ENCODE data around the gene SLC19A1. TPM values are rescaled to one million over a fixed set of nuclear protein-coding genes. Genes with fewer than 3 reads are reported as not detected.

The SLC19A1 gene
- total RNA-seq, 5 donors from 2014 or later (not counting 1 experiment from before 2014, with no cell fraction given): 10.4 to 19.2 (median 16.4) TPM

DNA sequence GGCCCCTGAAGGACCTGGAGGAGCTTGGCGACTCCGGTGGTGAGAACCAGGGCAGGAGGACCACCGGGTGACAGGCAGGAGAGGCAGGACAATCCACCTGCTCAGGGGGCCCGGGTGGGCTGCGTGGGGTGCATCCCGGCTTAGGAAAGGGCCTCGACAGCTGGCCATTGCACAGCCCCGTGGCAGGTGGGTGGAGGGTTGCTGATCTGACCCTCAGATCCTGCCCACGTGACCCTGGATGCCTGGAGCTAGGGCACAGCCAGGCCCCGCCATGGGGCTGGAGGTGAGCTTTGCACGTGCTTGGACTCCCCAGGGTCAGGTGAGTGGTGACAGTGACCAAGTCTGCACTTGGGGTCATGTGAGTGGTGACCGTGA lies 35.5 kb upstream of the SLC19A1 start:
- CTCF ChIA-PET: no interaction called here
- DNase-seq (no peak), ATAC-seq (replicated peaks in 1 of 4) (no peak)
- H3K4me3 ChIP-seq (ENCODE audit: control insufficient read depth in 1 of 2, extremely low read depth in 1 of 2, low read length in 1 of 2): no peak overlapping the region
- H3K4me1 ChIP-seq (ENCODE audit: control insufficient read depth in 1 of 2, extremely low read depth in 1 of 2, insufficient read depth in 2 of 2, low read length in 2 of 2): no peaks in the 10 kb centered on the region
- peaks cover 0 to 42% of the 10 kb centered on the region in 2 experiments for H3K27me3 ChIP-seq (replicated peaks in 1 of 2; ENCODE audit: control insufficient read depth in 2 of 2, extremely low read depth in 1 of 2, insufficient read depth in 2 of 2, low read length in 1 of 2)
- no peak overlapping the region for H3K27ac Mint-ChIP-seq
- H3K36me3 ChIP-seq (ENCODE audit: control insufficient read depth in 2 of 2, extremely low read depth in 1 of 2, insufficient read depth in 1 of 2, low read length in 1 of 2): no peaks in the 10 kb centered on the region
- H3K27me3 Mint-ChIP-seq: peaks cover 0 to 5% of the 10 kb centered on the region in 2 donors
- H3K9me3 Mint-ChIP-seq: peaks cover 0 to under 1% (median 0%) of the 10 kb centered on the region in 3 donors
- no peaks in the 10 kb centered on the region for H3K9me3 ChIP-seq
- no peaks in the 10 kb centered on the region for H3K36me3 Mint-ChIP-seq
- WGBS (ENCODE audit: insufficient coverage): 90% methylated on average over 10 of the region's 12 CpGs
- H3K4me1 Mint-ChIP-seq: no peaks in the 10 kb centered on the region
- POLR2A ChIA-PET: no interaction called here
- H3K4me3 Mint-ChIP-seq: no peak overlapping the region
- H3K27ac ChIP-seq (ENCODE audit: low read length): no peak overlapping the region

DNA sequence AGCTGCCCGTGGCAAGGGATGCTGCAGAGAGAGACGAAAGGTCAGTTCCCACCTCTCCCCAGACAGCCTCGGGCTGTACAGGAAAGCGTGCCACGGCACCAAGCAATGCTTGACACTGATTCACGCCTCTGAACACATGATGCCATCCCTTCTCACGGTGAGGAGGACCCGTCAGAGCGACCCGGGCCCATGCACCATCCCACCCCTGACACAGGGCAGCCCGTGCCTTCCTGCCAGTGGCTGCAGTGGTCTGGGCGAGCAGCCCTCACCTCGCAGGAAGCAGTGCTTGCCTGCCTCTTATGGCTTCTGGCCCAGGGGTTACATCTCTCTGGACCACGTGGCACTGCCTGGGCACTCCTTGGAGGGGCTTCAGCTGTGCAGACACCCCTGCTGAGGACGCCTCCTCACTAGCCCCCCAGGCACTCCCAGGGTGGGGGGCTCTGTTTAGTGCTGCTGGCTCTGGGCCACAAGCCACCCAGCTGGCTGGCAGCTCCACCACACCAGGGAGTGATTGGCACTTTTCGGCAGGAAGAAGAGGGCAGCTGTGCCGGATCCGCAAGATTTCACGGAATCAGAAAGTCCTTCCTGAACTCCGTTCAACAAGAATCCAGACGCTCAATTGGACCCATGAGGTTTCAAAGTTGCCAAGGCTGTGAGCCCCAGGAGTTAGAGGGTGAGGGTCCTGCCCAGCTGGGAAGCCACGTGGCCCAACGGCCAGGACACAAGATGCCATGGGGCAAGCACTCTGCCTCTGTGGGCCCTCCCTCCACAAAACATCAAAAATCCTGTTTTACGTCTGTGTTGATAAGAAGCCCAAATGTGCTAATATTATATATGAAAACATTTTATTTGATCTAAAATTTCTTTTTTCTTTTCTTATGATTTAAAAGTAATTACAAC lies 34.8 kb upstream of the SLC19A1 start:
- DNase-seq: no peak
- Histone ChIP-seq H3K27me3 (replicated peaks in 1 of 2; ENCODE audit: control insufficient read depth in 2 of 2, extremely low read depth in 1 of 2, insufficient read depth in 2 of 2, low read length in 1 of 2) (peaks cover 0 to 41% of the 10 kb centered on the region in 2 experiments), H3K36me3 (ENCODE audit: control insufficient read depth in 2 of 2, extremely low read depth in 1 of 2, insufficient read depth in 1 of 2, low read length in 1 of 2) (no peaks in the 10 kb centered on the region), H3K4me1 (ENCODE audit: control insufficient read depth in 1 of 2, extremely low read depth in 1 of 2, insufficient read depth in 2 of 2, low read length in 2 of 2) (no peaks in the 10 kb centered on the region), H3K4me3 (ENCODE audit: control insufficient read depth in 1 of 2, extremely low read depth in 1 of 2, low read length in 1 of 2) (no peak overlapping the region), H3K9me3 (no peaks in the 10 kb centered on the region), H3K27ac (ENCODE audit: low read length) (no peak overlapping the region)
- Mint-ChIP-seq H3K36me3 (no peaks in the 10 kb centered on the region), H3K27me3 (peaks cover 0 to 5% of the 10 kb centered on the region in 2 donors), H3K4me1 (no peaks in the 10 kb centered on the region), H3K27ac (no peak overlapping the region), H3K4me3 (no peak overlapping the region), H3K9me3 (no peaks in the 10 kb centered on the region)
- 80% methylated on average over 20 of the region's 24 CpGs for WGBS (ENCODE audit: insufficient coverage)
- ATAC-seq (replicated peaks in 1 of 4): no peak
- CTCF ChIA-PET: no interaction called here
- POLR2A ChIA-PET: no interaction called here

DNA sequence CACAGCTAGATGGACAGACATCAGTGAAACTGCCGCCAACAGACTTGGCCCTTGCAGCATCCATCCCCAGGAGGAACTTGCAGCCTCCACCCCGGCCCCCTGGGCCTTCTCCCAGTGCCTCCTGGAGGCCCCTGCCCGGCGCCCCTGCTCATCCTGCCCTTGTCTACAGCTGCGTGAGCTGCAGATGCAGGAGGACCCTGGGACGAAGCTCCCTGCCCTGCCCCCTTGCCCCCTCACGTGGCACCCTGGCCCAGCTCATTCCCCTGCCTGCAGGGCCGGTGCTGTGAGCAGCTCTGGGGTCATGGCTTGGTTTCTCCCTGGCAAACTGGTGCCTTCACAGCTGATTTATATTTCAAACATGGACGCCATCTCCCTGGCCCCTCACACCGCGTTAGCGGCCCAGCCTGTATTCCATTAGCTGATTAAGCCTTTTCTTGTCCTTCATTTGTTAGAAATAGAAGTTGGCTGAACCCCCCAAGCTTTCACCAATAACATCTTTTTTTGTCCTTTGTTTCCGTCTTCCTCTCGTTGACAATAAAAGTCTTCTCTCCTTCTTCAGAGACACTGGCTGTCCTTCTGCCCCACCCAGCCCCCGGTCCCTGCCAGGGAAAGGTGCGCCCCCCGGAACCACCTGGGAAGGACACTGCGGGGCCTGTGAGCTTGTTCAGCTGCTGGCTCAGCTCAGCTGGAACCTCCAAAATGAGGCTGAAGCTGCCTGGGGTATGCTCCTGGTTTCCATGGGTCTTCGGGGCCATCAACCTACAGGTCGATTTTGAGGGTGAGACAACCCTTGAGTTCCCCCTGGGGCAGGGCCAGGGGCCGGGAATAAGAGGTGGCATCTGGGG lies 34.0 kb upstream of the SLC19A1 start:
- 85% methylated on average over 16 of the region's 21 CpGs for WGBS (ENCODE audit: insufficient coverage)
- CTCF ChIA-PET: no interaction called here
- Mint-ChIP-seq H3K27me3 (peaks cover 0 to 3% of the 10 kb centered on the region in 2 donors), H3K36me3 (no peaks in the 10 kb centered on the region), H3K27ac (no peak overlapping the region), H3K9me3 (no peaks in the 10 kb centered on the region), H3K4me1 (no peaks in the 10 kb centered on the region), H3K4me3 (no peak overlapping the region)
- Histone ChIP-seq H3K4me3 (ENCODE audit: control insufficient read depth in 1 of 2, extremely low read depth in 1 of 2, low read length in 1 of 2) (no peak overlapping the region), H3K36me3 (ENCODE audit: control insufficient read depth in 2 of 2, extremely low read depth in 1 of 2, insufficient read depth in 1 of 2, low read length in 1 of 2) (no peaks in the 10 kb centered on the region), H3K9me3 (no peaks in the 10 kb centered on the region), H3K4me1 (ENCODE audit: control insufficient read depth in 1 of 2, extremely low read depth in 1 of 2, insufficient read depth in 2 of 2, low read length in 2 of 2) (no peaks in the 10 kb centered on the region), H3K27me3 (replicated peaks in 1 of 2; ENCODE audit: control insufficient read depth in 2 of 2, extremely low read depth in 1 of 2, insufficient read depth in 2 of 2, low read length in 1 of 2) (peaks cover 0 to 36% of the 10 kb centered on the region in 2 experiments), H3K27ac (ENCODE audit: low read length) (no peak overlapping the region)
- ATAC-seq (replicated peaks in 1 of 4) (no peak), DNase-seq (no peak)
- POLR2A ChIA-PET: no interaction called here

DNA sequence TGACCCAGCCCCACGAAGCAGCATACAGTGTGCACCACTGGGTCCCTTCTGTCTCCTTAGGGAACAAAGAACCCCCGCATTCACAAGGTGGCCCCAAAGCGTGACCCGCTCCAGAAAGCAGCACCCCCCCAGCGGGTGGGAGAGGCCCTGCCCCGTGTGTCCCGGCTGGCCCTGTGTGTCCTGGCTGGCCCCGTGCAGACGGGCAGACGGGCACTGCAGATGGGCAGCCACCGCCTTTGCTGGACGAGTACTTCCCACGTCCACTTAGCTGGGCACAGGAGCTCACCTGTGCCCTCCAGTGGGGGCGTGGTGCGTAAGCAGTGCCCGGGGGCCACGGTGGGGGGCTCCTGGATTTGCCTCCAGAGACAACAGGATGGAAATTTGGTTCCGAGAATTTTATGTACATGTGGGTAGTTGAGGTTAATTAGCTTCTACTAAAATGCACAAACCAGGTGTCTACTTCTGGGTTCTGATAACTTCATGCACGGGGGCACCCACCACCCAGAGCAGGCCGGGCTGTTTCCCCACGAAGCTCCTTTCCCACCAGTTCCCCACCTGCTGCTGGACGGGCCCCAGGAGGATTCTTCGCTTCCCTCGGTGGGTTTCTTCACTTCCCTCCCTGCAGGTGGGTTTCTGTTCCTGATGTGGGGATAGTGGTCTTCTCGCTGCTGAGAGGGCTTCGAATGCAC lies 33.2 kb upstream of the SLC19A1 start:
- Mint-ChIP-seq H3K27me3 (peaks cover 0 to 3% of the 10 kb centered on the region in 2 donors), H3K36me3 (no peaks in the 10 kb centered on the region), H3K4me3 (no peak overlapping the region), H3K27ac (no peak overlapping the region), H3K9me3 (no peaks in the 10 kb centered on the region), H3K4me1 (no peaks in the 10 kb centered on the region)
- Histone ChIP-seq H3K4me1 (ENCODE audit: control insufficient read depth in 1 of 2, extremely low read depth in 1 of 2, insufficient read depth in 2 of 2, low read length in 2 of 2) (no peaks in the 10 kb centered on the region), H3K27me3 (replicated peaks in 1 of 2; ENCODE audit: control insufficient read depth in 2 of 2, extremely low read depth in 1 of 2, insufficient read depth in 2 of 2, low read length in 1 of 2) (peaks cover 0 to 31% of the 10 kb centered on the region in 2 experiments), H3K4me3 (ENCODE audit: control insufficient read depth in 1 of 2, extremely low read depth in 1 of 2, low read length in 1 of 2) (no peak overlapping the region), H3K36me3 (ENCODE audit: control insufficient read depth in 2 of 2, extremely low read depth in 1 of 2, insufficient read depth in 1 of 2, low read length in 1 of 2) (no peaks in the 10 kb centered on the region), H3K27ac (ENCODE audit: low read length) (no peak overlapping the region), H3K9me3 (no peaks in the 10 kb centered on the region)
- ChIA-PET POLR2A (no interaction called here), CTCF (no interaction called here)
- DNase-seq (no peak), ATAC-seq (replicated peaks in 1 of 4) (no peak)
- WGBS (ENCODE audit: insufficient coverage): 90% methylated on average over 13 of the region's 26 CpGs

DNA sequence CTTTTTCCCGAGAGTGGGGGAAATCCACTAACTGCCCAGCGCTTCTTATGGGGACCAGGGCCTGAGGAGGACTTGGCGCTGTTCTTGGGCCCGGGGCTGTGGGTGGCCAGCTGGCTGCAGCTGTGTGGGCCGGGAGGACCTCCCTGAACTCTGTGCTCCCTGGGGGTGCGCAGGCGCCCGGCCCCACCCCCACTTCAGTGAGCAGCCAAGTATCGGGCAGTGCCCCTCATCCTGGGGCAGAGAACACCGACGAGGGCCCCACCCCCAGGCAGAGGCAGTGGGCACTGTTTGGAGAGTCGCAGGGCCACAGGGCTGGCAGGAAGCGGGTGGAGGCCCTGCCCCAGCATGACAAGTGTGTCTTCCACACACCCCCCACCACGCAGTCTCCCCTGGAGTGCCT lies 32.5 kb upstream of the SLC19A1 start:
- H3K4me1 Mint-ChIP-seq: no peaks in the 10 kb centered on the region
- peaks cover 0 to 1% of the 10 kb centered on the region in 2 donors for H3K27me3 Mint-ChIP-seq
- no peaks in the 10 kb centered on the region for H3K36me3 ChIP-seq (ENCODE audit: control insufficient read depth in 2 of 2, extremely low read depth in 1 of 2, insufficient read depth in 1 of 2, low read length in 1 of 2)
- ATAC-seq (replicated peaks in 1 of 4) (no peak), DNase-seq (no peak)
- peaks cover 0 to 27% of the 10 kb centered on the region in 2 experiments for H3K27me3 ChIP-seq (replicated peaks in 1 of 2; ENCODE audit: control insufficient read depth in 2 of 2, extremely low read depth in 1 of 2, insufficient read depth in 2 of 2, low read length in 1 of 2)
- no peaks in the 10 kb centered on the region for H3K4me1 ChIP-seq (ENCODE audit: control insufficient read depth in 1 of 2, extremely low read depth in 1 of 2, insufficient read depth in 2 of 2, low read length in 2 of 2)
- H3K4me3 ChIP-seq (ENCODE audit: control insufficient read depth in 1 of 2, extremely low read depth in 1 of 2, low read length in 1 of 2): no peak overlapping the region
- H3K27ac ChIP-seq (ENCODE audit: low read length): no peak overlapping the region
- no peak overlapping the region for H3K4me3 Mint-ChIP-seq
- H3K36me3 Mint-ChIP-seq: no peaks in the 10 kb centered on the region
- CTCF ChIA-PET: no interaction called here
- no peaks in the 10 kb centered on the region for H3K9me3 Mint-ChIP-seq
- H3K27ac Mint-ChIP-seq: no peak overlapping the region
- H3K9me3 ChIP-seq: no peaks in the 10 kb centered on the region
- POLR2A ChIA-PET: no interaction called here
- 80% methylated on average over 10 of the region's 14 CpGs for WGBS (ENCODE audit: insufficient coverage)

DNA sequence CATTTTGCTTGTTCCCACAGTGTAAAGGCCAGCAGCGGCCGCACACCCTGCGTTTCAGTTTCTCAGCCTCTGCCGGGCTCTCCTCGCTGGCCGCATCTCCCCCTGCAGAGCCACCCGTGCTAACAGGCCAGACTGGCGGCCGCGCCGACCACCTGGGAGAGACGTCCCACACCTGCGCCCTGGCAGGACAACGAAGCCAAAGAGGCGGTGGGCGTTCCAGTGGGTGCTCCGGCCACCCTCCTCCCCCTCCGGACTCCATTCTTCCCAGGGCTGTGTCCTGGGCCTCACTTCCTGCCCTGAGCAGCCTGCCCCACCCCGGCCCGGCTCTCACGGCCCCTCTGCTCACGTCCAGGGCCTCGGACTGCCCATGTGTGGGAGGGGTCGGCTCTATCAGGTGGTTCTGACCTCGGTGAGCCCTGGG lies 31.9 kb upstream of the SLC19A1 start:
- ChIA-PET CTCF (no interaction called here), POLR2A (no interaction called here)
- H3K27ac ChIP-seq (ENCODE audit: low read length): no peak overlapping the region
- H3K27ac Mint-ChIP-seq: no peak overlapping the region
- H3K4me1 Mint-ChIP-seq: no peaks in the 10 kb centered on the region
- no peak overlapping the region for H3K4me3 ChIP-seq (ENCODE audit: control insufficient read depth in 1 of 2, extremely low read depth in 1 of 2, low read length in 1 of 2)
- no peak for ATAC-seq (replicated peaks in 1 of 4)
- H3K36me3 ChIP-seq (ENCODE audit: control insufficient read depth in 2 of 2, extremely low read depth in 1 of 2, insufficient read depth in 1 of 2, low read length in 1 of 2): no peaks in the 10 kb centered on the region
- no peaks in the 10 kb centered on the region for H3K36me3 Mint-ChIP-seq
- no peak for DNase-seq
- no peaks in the 10 kb centered on the region for H3K9me3 ChIP-seq
- H3K4me1 ChIP-seq (ENCODE audit: control insufficient read depth in 1 of 2, extremely low read depth in 1 of 2, insufficient read depth in 2 of 2, low read length in 2 of 2): no peaks in the 10 kb centered on the region
- H3K4me3 Mint-ChIP-seq: no peak overlapping the region
- H3K9me3 Mint-ChIP-seq: no peaks in the 10 kb centered on the region
- peaks cover 0 to 1% of the 10 kb centered on the region in 2 donors for H3K27me3 Mint-ChIP-seq
- WGBS (ENCODE audit: insufficient coverage): 84% methylated on average over 23 of the region's 25 CpGs
- peaks cover 0 to 24% of the 10 kb centered on the region in 2 experiments for H3K27me3 ChIP-seq (replicated peaks in 1 of 2; ENCODE audit: control insufficient read depth in 2 of 2, extremely low read depth in 1 of 2, insufficient read depth in 2 of 2, low read length in 1 of 2)

Data from T-cell (primary cell).